Lower leg skin (tissue), 4 donors: Measurements from ENCODE around the gene GDF11. TPM values are rescaled to one million over a fixed set of nuclear protein-coding genes. Genes with fewer than 3 reads are reported as not detected.

Experiments
- DNase-seq, 2 donors: peaks; one replicate each; pipeline ENCODE4 v3.0.0-alpha.2; 2019; ENCODE audit warnings: low spot score in 2 of 2
- H3K4me3 ChIP-seq: fragments of 200-600 bp; sonication (generic); 2 replicates; pipeline ENCODE4 v1.5.1; 2017; ENCODE audit warnings: mild to moderate bottlenecking, low read depth; ENCODE audit not compliant: poor library complexity, severe bottlenecking
- POLR2A ChIP-seq, 2 donors: fragments of 450-650 bp; IDR thresholded peaks; one replicate each; pipeline ENCODE4 v1.6.1; 2016 to 2017; ENCODE audit warnings: antibody characterized with exemption in 2 of 2, mild to moderate bottlenecking in 1 of 2, moderate library complexity in 1 of 2
- WGBS, 2 donors: methylation state at CpG; one replicate each; pipeline ENCODE4 v1.1.5; 2018; 5-methylcytosine and 5-hydroxymethylcytosine counted together
- intact Hi-C: fragments of 100-400 bp; cut with DNase I; formaldehyde crosslinking; loops from one replicate; pipeline ENCODE4 v1.15.0; 2023; ENCODE audit warnings: low total_unique reads
- total RNA-seq, 4 donors: library from RNA; depleted of rRNA; stranded (reverse); fragments of >200 nt; gene quantifications; one replicate each; pipeline ENCODE4 v1.1.0, GENCODE V29; 2016
- TF ChIP-seq, protein P1 (sequence below), 3 donors: fragments of 450-650 bp; IDR thresholded peaks; one replicate each; pipeline ENCODE4 v1.5.1; 2016; ENCODE audit warnings: antibody characterized with exemption in 3 of 3, mild to moderate bottlenecking in 3 of 3, moderate library complexity in 2 of 3

GDF11 gene
- total RNA-seq, 4 donors from 2014 or later: 0.23 to 2.7 (median 0.57) TPM

- DNase-seq: no peak
- intact Hi-C loops: no loop called here
- WGBS, 2 donors: 18 to 27% methylated on average over 3 of the region's 3 CpGs
- no peak for TF ChIP-seq POLR2A (IDR thresholded peaks at IDR 0.05)
- TF ChIP-seq, protein P1, sequence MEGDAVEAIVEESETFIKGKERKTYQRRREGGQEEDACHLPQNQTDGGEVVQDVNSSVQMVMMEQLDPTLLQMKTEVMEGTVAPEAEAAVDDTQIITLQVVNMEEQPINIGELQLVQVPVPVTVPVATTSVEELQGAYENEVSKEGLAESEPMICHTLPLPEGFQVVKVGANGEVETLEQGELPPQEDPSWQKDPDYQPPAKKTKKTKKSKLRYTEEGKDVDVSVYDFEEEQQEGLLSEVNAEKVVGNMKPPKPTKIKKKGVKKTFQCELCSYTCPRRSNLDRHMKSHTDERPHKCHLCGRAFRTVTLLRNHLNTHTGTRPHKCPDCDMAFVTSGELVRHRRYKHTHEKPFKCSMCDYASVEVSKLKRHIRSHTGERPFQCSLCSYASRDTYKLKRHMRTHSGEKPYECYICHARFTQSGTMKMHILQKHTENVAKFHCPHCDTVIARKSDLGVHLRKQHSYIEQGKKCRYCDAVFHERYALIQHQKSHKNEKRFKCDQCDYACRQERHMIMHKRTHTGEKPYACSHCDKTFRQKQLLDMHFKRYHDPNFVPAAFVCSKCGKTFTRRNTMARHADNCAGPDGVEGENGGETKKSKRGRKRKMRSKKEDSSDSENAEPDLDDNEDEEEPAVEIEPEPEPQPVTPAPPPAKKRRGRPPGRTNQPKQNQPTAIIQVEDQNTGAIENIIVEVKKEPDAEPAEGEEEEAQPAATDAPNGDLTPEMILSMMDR (IDR thresholded peaks at IDR 0.05): no peak
- H3K4me3 ChIP-seq: no peak overlapping the region
Observed at GRCh38 chr12:55708695-55709233, 34.2 kb upstream of the GDF11 start.

- WGBS, 2 donors: 59 to 77% methylated on average over 4 of the region's 4 CpGs
- no peak for TF ChIP-seq POLR2A (IDR thresholded peaks at IDR 0.05)
- TF ChIP-seq, protein P1 (IDR thresholded peaks at IDR 0.05): no peak
- intact Hi-C loops: no loop called here
- no peak overlapping the region for H3K4me3 ChIP-seq
- DNase-seq: no peak
Observed at GRCh38 chr12:55711786-55712553, 31.0 kb upstream of the GDF11 start.

DNA sequence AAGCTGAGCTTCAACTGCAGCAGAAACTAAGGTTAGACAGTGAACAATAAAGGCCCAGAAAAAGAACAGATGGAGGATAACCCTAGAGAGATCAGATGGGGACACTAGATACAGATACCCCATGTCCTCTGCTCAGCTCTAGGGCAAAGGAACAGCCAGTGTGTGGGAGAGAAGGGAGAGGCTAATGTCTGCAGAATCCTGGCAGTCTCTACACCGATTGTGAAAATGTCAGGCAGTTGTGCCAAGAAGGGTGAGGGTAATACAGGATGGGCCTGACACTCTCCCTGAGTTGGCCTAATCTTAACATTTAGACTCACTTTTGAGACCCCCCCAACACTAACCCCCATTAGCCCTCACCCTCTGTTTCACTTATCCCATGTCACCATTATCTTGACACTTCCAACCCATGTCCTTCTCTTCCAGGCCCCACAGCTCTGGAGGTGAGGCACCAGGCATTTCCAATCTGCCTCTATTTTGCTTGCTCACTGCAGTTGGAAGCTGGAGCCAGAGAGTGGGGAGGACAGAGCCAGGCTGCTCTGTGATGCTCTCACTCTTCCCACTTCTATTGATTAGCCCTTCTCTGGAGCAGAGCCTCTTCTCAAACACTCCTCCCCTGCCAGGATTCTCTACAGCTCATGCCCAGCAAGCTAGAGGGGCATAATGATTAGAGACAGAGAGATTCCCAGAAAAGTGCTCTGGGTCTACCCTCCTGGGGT, 30.1 kb upstream of the GDF11 start:
- H3K4me3 ChIP-seq: no peak overlapping the region
- intact Hi-C loops: no loop called here
- no peak for DNase-seq
- TF ChIP-seq, protein P1 (IDR thresholded peaks at IDR 0.05): no peak
- no peak for TF ChIP-seq POLR2A (IDR thresholded peaks at IDR 0.05)
- WGBS, 2 donors: 24 to 26% methylated on average over 1 of the region's 1 CpG

GRCh38 chr12:55713721-55714120, 29.2 kb upstream of the GDF11 start:
- WGBS, 2 donors: 56 to 63% methylated on average over 2 of the region's 2 CpGs
- H3K4me3 ChIP-seq: no peak overlapping the region
- TF ChIP-seq POLR2A (IDR thresholded peaks at IDR 0.05): no peak
- TF ChIP-seq, protein P1 (IDR thresholded peaks at IDR 0.05): no peak
- DNase-seq: no peak
- intact Hi-C loops: no loop called here

GRCh38 chr12:55715169-55715764, 27.7 kb upstream of the GDF11 start:
- WGBS, 2 donors: 50 to 56% methylated on average over 7 of the region's 7 CpGs
- intact Hi-C loops: no loop called here
- no peak overlapping the region for H3K4me3 ChIP-seq
- TF ChIP-seq, protein P1 (IDR thresholded peaks at IDR 0.05): no peak
- no peak for TF ChIP-seq POLR2A (IDR thresholded peaks at IDR 0.05)
- DNase-seq: no peak
